SU-DHL-6 (cell line): ENCODE measurements around the gene ZNF823.

Experiments used
- H2AFZ ChIP-seq: fragments of 200-600 bp; sonication (generic); 2 replicates; pipeline ENCODE4 v1.6.1; 2014; ENCODE audit warnings: low read depth, mild to moderate bottlenecking, moderate library complexity, mixed read lengths, antibody characterized with exemption, low read length; ENCODE audit not compliant: severe bottlenecking
- H3F3A ChIP-seq: fragments of 200-600 bp; shearing (Covaris generic); 2 replicates; pipeline ENCODE4 v1.6.0; 2016; ENCODE audit warnings: antibody characterized with exemption, mild to moderate bottlenecking; ENCODE audit not compliant: insufficient read depth
- H3K27ac ChIP-seq: fragments of 200-600 bp; sonication (generic); 2 replicates; pipeline ENCODE4 v1.5.1; 2016; ENCODE audit warnings: low read depth, mild to moderate bottlenecking, low read length, moderate library complexity, mixed read lengths
- H3K27me3 ChIP-seq: fragments of 200-600 bp; sonication (generic), shearing (Covaris generic); 2 replicates; pipeline ENCODE4 v1.6.0; 2014; ENCODE audit warnings: mild to moderate bottlenecking, low read length
- H3K36me3 ChIP-seq: fragments of 200-600 bp; sonication (generic); 2 replicates; pipeline ENCODE4 v1.6.1; 2014; ENCODE audit warnings: mild to moderate bottlenecking, low read length, mixed read lengths
- H3K4me2 ChIP-seq: fragments of 300-600, 200-600 bp; shearing (Covaris generic), sonication (generic); 2 replicates; pipeline ENCODE4 v1.6.0; 2014; ENCODE audit warnings: low read length, low read depth, mild to moderate bottlenecking; ENCODE audit not compliant: poor library complexity, severe bottlenecking
- H3K4me3 ChIP-seq: fragments of 200-600 bp; sonication (generic); 2 replicates; pipeline ENCODE4 v1.5.1; 2014; ENCODE audit warnings: antibody characterized with exemption, low read length, mild to moderate bottlenecking, mixed read lengths; ENCODE audit not compliant: insufficient read depth, poor library complexity, severe bottlenecking
- H3K79me2 ChIP-seq: fragments of 200-600 bp; sonication (generic); 2 replicates; pipeline ENCODE4 v1.6.1; 2014; ENCODE audit warnings: mild to moderate bottlenecking, low read length, moderate library complexity; ENCODE audit not compliant: insufficient read depth
- H3K9ac ChIP-seq: fragments of 200-600 bp; sonication (generic); 2 replicates; pipeline ENCODE4 v1.7.0; 2014; ENCODE audit warnings: mild to moderate bottlenecking, low read length
- H3K9me2 ChIP-seq: fragments of 200-600 bp; sonication (generic); replicated peaks from 2 replicates; pipeline ENCODE4 v1.6.1; 2014; ENCODE audit warnings: low read length; ENCODE audit not compliant: insufficient read depth
- H3K9me3 ChIP-seq: fragments of 200-600 bp; sonication (generic); 2 replicates; pipeline ENCODE4 v1.6.1; 2014; ENCODE audit warnings: low read length, mixed read lengths; ENCODE audit not compliant: insufficient read depth
- H4K20me1 ChIP-seq: fragments of 200-600 bp; sonication (generic); 2 replicates; pipeline ENCODE4 v1.6.1; 2014; ENCODE audit warnings: low read depth, mild to moderate bottlenecking, antibody characterized with exemption, low read length, moderate library complexity, mixed read lengths
- EZH2phosphoT487 ChIP-seq: fragments of 200-600 bp; sonication (generic), shearing (Covaris generic); conservative IDR thresholded peaks from 2 replicates; pipeline ENCODE4 v1.6.1; 2018; ENCODE audit warnings: mild to moderate bottlenecking, antibody characterized with exemption, low read length, moderate library complexity, mixed read lengths
- TF ChIP-seq, protein P1 (sequence below): fragments of 200-600 bp; sonication (generic); IDR thresholded peaks from one replicate; pipeline ENCODE4 v1.5.1; 2017; ENCODE audit warnings: antibody characterized with exemption, mild to moderate bottlenecking, low read length, moderate library complexity; ENCODE audit not compliant: insufficient read depth, poor library complexity, severe bottlenecking

The ZNF823 gene

DNA sequence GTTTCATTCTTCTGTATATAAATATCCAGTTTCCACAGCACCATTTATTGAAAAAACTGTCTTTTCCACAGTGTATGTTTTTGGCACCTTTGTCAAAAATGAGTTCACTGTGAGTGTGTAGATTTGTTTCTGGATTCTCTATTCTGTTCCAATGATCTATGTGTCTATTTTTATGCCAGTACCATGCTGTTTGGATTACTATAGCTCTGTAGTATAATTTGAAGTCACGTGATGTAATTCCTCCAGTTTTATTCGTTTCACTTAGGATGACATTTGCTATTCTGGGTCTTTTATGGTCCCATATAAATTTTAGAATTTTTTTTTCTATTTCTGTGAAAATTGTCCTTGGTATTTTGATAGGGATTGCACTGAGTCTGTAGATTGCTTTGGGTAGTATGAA lies 11.0 kb upstream of the ZNF823 start:
- Histone ChIP-seq H3K9me3 (0 out of 2 replicates have a peak, but pooled peaks cover 6% of the 10 kb centered on the region), H3K4me2 (no peak overlapping the region), H3K36me3 (no peaks in the 10 kb centered on the region), H3K9ac (no peak overlapping the region), H3K27me3 (no peaks in the 10 kb centered on the region), H3K9me2 (no peaks in the 10 kb centered on the region), H2AFZ (no peak overlapping the region), H3F3A (no peaks in the 10 kb centered on the region), H3K27ac (no peak overlapping the region), H4K20me1 (no peaks in the 10 kb centered on the region), H3K79me2 (no peaks in the 10 kb centered on the region), H3K4me3 (no peak overlapping the region)
- TF ChIP-seq EZH2phosphoT487 = no peak
- TF ChIP-seq, protein P1, sequence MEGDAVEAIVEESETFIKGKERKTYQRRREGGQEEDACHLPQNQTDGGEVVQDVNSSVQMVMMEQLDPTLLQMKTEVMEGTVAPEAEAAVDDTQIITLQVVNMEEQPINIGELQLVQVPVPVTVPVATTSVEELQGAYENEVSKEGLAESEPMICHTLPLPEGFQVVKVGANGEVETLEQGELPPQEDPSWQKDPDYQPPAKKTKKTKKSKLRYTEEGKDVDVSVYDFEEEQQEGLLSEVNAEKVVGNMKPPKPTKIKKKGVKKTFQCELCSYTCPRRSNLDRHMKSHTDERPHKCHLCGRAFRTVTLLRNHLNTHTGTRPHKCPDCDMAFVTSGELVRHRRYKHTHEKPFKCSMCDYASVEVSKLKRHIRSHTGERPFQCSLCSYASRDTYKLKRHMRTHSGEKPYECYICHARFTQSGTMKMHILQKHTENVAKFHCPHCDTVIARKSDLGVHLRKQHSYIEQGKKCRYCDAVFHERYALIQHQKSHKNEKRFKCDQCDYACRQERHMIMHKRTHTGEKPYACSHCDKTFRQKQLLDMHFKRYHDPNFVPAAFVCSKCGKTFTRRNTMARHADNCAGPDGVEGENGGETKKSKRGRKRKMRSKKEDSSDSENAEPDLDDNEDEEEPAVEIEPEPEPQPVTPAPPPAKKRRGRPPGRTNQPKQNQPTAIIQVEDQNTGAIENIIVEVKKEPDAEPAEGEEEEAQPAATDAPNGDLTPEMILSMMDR = no peak

DNA sequence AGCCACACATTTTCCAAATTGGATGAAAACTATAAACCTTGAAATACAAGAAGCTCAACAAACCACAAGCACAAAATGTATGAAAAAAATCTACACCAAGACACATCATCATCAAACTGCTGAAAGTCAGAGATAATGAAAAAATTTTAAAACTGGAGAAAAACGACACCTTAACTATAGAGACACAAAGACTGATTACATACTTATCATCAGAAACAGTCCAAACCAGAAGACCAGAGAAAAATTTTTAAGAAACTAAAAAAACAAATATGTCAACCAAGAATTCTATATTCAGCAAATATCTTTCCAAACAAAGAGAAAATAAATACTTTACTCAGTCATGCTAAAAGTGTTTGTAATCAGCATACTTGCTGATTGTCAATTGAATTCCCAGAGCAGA lies 8.5 kb upstream of the ZNF823 start:
- H3K9ac ChIP-seq = no peak overlapping the region
- no peaks in the 10 kb centered on the region for H3K9me2 ChIP-seq
- H3K27ac ChIP-seq = no peak overlapping the region
- H3K9me3 ChIP-seq = no peaks in the 10 kb centered on the region
- H4K20me1 ChIP-seq = no peaks in the 10 kb centered on the region
- no peak overlapping the region for H2AFZ ChIP-seq
- H3K4me3 ChIP-seq = no peak overlapping the region
- no peaks in the 10 kb centered on the region for H3F3A ChIP-seq
- no peaks in the 10 kb centered on the region for H3K27me3 ChIP-seq
- H3K79me2 ChIP-seq = no peaks in the 10 kb centered on the region
- H3K4me2 ChIP-seq = no peak overlapping the region
- TF ChIP-seq, protein P1 = no peak
- no peak for TF ChIP-seq EZH2phosphoT487
- H3K36me3 ChIP-seq = no peaks in the 10 kb centered on the region

DNA sequence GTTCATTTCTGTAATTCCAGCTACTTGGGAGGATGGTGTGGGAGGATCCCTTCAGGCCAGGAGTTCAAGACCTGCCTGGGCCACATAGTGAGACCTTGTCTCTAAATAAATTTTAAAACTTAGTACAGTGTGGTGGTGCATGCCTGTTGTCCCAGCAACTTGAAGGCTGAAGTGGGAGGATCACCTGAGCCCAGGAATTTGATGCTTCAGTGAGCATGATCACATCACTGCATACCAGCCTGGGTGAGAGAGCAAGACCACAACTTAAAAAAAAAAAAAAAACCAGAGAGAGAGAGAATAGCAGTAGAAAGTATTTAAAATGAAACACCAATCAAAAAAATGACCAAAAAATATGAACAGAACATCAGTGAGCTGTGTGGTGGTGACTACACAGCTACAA lies 7.1 kb upstream of the ZNF823 start:
- Histone ChIP-seq H3K27ac (no peak overlapping the region), H2AFZ (no peak overlapping the region), H3K9me2 (no peaks in the 10 kb centered on the region), H4K20me1 (no peaks in the 10 kb centered on the region), H3K4me2 (no peak overlapping the region), H3K9me3 (no peaks in the 10 kb centered on the region), H3K36me3 (no peaks in the 10 kb centered on the region), H3K4me3 (no peak overlapping the region), H3F3A (no peaks in the 10 kb centered on the region), H3K9ac (no peak overlapping the region), H3K27me3 (no peaks in the 10 kb centered on the region), H3K79me2 (no peaks in the 10 kb centered on the region)
- TF ChIP-seq EZH2phosphoT487 = no peak
- TF ChIP-seq, protein P1 = no peak
